ENCODE measurements around the gene BICD1. TPM values are rescaled to one million over a fixed set of nuclear protein-coding genes. Genes with fewer than 3 reads are reported as not detected.

BICD1 gene
- total RNA-seq, 2 experiments from 2014 or later: 14.4 to 16.4 TPM

- CTCF ChIA-PET: interaction anchor here (0.6 to 0.7 kb wide), 2 partner anchors 289 to 1863 kb away, joined by 3 to 6 read pairs; no protein-coding TSS in a partner anchor
- Mint-ChIP-seq H3K27ac (no peak overlapping the region), H3K36me3 (ENCODE audit: low read depth) (no peaks in the 10 kb centered on the region), H3K4me3 (no peak overlapping the region), H3K27me3 (ENCODE audit: low read depth) (no peaks in the 10 kb centered on the region), H3K9me3 (no peaks in the 10 kb centered on the region), H3K4me1 (ENCODE audit: low read depth) (no peaks in the 10 kb centered on the region)
- intact Hi-C loops (cut with micrococcal nuclease): no loop called here
- no peak for DNase-seq
Observed at GRCh38 chr12:32281098-32281497, 174.5 kb downstream of the BICD1 start.

GRCh38 chr12:32284561-32284960 lies 177.9 kb downstream of the BICD1 start:
- no peaks in the 10 kb centered on the region for H3K36me3 Mint-ChIP-seq (ENCODE audit: low read depth)
- H3K4me3 Mint-ChIP-seq: no peak overlapping the region

GRCh38 chr12:32285021-32285420 lies 178.4 kb downstream of the BICD1 start:
- Mint-ChIP-seq H3K27me3 (ENCODE audit: low read depth) (no peaks in the 10 kb centered on the region), H3K36me3 (ENCODE audit: low read depth) (no peaks in the 10 kb centered on the region), H3K4me1 (ENCODE audit: low read depth) (no peaks in the 10 kb centered on the region), H3K4me3 (no peak overlapping the region), H3K9me3 (peaks cover 2% of the 10 kb centered on the region), H3K27ac (no peak overlapping the region)
- CTCF ChIA-PET: no interaction called here
- no peak for DNase-seq
- intact Hi-C loops (cut with micrococcal nuclease): no loop called here

More at GRCh38 chr12:32284561-32284960, 177.9 kb downstream of the BICD1 start:
- no peak for DNase-seq
- H3K4me1 Mint-ChIP-seq (ENCODE audit: low read depth): no peaks in the 10 kb centered on the region
- CTCF ChIA-PET: no interaction called here
- H3K9me3 Mint-ChIP-seq: peaks cover 2% of the 10 kb centered on the region
- no peak overlapping the region for H3K27ac Mint-ChIP-seq
- no peaks in the 10 kb centered on the region for H3K27me3 Mint-ChIP-seq (ENCODE audit: low read depth)
- intact Hi-C loops (cut with micrococcal nuclease): no loop called here

- H3K36me3 Mint-ChIP-seq (ENCODE audit: low read depth): no peaks in the 10 kb centered on the region
- peaks cover 2% of the 10 kb centered on the region for H3K9me3 Mint-ChIP-seq
- H3K27me3 Mint-ChIP-seq (ENCODE audit: low read depth): no peaks in the 10 kb centered on the region
- H3K4me3 Mint-ChIP-seq: no peak overlapping the region
- H3K27ac Mint-ChIP-seq: no peak overlapping the region
- CTCF ChIA-PET: no interaction called here
- intact Hi-C loops (cut with micrococcal nuclease): no loop called here
- H3K4me1 Mint-ChIP-seq (ENCODE audit: low read depth): no peaks in the 10 kb centered on the region
- DNase-seq: no peak
Observed at GRCh38 chr12:32285489-32285888, 178.8 kb downstream of the BICD1 start.

- intact Hi-C loops (cut with micrococcal nuclease): no loop called here
- Mint-ChIP-seq H3K4me3 (no peak overlapping the region), H3K9me3 (peaks cover 2% of the 10 kb centered on the region), H3K36me3 (ENCODE audit: low read depth) (no peaks in the 10 kb centered on the region), H3K4me1 (ENCODE audit: low read depth) (no peaks in the 10 kb centered on the region), H3K27ac (no peak overlapping the region), H3K27me3 (ENCODE audit: low read depth) (no peaks in the 10 kb centered on the region)
- CTCF ChIA-PET: interaction anchor here (0.6 to 2.3 kb wide), 7 partner anchors 8 to 637 kb away, joined by 3 to 7 read pairs (median 7); no protein-coding TSS in a partner anchor
- DNase-seq: no peak
Observed at GRCh38 chr12:32290411-32290810, 183.8 kb downstream of the BICD1 start.

GRCh38 chr12:32292151-32292550 lies 185.5 kb downstream of the BICD1 start:
- Mint-ChIP-seq H3K4me3 (no peak overlapping the region), H3K27me3 (ENCODE audit: low read depth) (no peaks in the 10 kb centered on the region), H3K9me3 (peaks cover 2% of the 10 kb centered on the region), H3K4me1 (ENCODE audit: low read depth) (no peaks in the 10 kb centered on the region), H3K36me3 (ENCODE audit: low read depth) (no peaks in the 10 kb centered on the region), H3K27ac (no peak overlapping the region)
- DNase-seq: no peak
- intact Hi-C loops (cut with micrococcal nuclease): no loop called here
- CTCF ChIA-PET: interaction anchor here (1.0 kb wide), 1 partner anchor 9 kb away, joined by 3 read pairs; no protein-coding TSS in a partner anchor

- Mint-ChIP-seq H3K27ac (no peak overlapping the region), H3K9me3 (peaks cover under 1% of the 10 kb centered on the region), H3K4me3 (no peak overlapping the region), H3K27me3 (ENCODE audit: low read depth) (no peaks in the 10 kb centered on the region), H3K36me3 (ENCODE audit: low read depth) (no peaks in the 10 kb centered on the region), H3K4me1 (ENCODE audit: low read depth) (no peaks in the 10 kb centered on the region)
- no peak for DNase-seq
- intact Hi-C loops (cut with micrococcal nuclease): no loop called here
- CTCF ChIA-PET: interaction anchor here (0.6 to 1.6 kb wide), 2 partner anchors 18 to 361 kb away, joined by 4 to 6 read pairs; no protein-coding TSS in a partner anchor
Observed at GRCh38 chr12:32293808-32294419, 187.3 kb downstream of the BICD1 start.

GRCh38 chr12:32296567-32296966 lies 189.9 kb downstream of the BICD1 start:
- no peak for DNase-seq
- Mint-ChIP-seq H3K9me3 (no peaks in the 10 kb centered on the region), H3K27me3 (ENCODE audit: low read depth) (no peaks in the 10 kb centered on the region), H3K36me3 (ENCODE audit: low read depth) (no peaks in the 10 kb centered on the region), H3K4me1 (ENCODE audit: low read depth) (no peaks in the 10 kb centered on the region), H3K4me3 (no peak overlapping the region), H3K27ac (no peak overlapping the region)
- CTCF ChIA-PET: no interaction called here
- intact Hi-C loops (cut with micrococcal nuclease): no loop called here

- no peaks in the 10 kb centered on the region for H3K27me3 Mint-ChIP-seq (ENCODE audit: low read depth)
- H3K36me3 Mint-ChIP-seq (ENCODE audit: low read depth): no peaks in the 10 kb centered on the region
- intact Hi-C loops (cut with micrococcal nuclease): no loop called here
- no peak overlapping the region for H3K27ac Mint-ChIP-seq
- DNase-seq: no peak
- CTCF ChIA-PET: interaction anchor here (0.6 to 1.2 kb wide), 4 partner anchors 213 to 886 kb away, joined by 3 to 5 read pairs (median 4); no protein-coding TSS in a partner anchor
- H3K4me1 Mint-ChIP-seq (ENCODE audit: low read depth): no peaks in the 10 kb centered on the region
- H3K9me3 Mint-ChIP-seq: no peaks in the 10 kb centered on the region
- no peak overlapping the region for H3K4me3 Mint-ChIP-seq
Observed at GRCh38 chr12:32298917-32299316, 192.3 kb downstream of the BICD1 start.

GRCh38 chr12:32301216-32301615 lies 194.6 kb downstream of the BICD1 start:
- H3K27ac Mint-ChIP-seq: no peak overlapping the region
- no peaks in the 10 kb centered on the region for H3K4me1 Mint-ChIP-seq (ENCODE audit: low read depth)
- no peaks in the 10 kb centered on the region for H3K9me3 Mint-ChIP-seq
- no peaks in the 10 kb centered on the region for H3K27me3 Mint-ChIP-seq (ENCODE audit: low read depth)
- DNase-seq: no peak
- H3K4me3 Mint-ChIP-seq: no peak overlapping the region
- intact Hi-C loops (cut with micrococcal nuclease): loop anchor here (10.0 kb wide), 1 partner anchor 506 kb away; a partner anchor contains a TSS
- H3K36me3 Mint-ChIP-seq (ENCODE audit: low read depth): no peaks in the 10 kb centered on the region
- CTCF ChIA-PET: interaction anchor here (0.8 kb wide), 1 partner anchor 8 kb away, joined by 3 read pairs; no protein-coding TSS in a partner anchor

GRCh38 chr12:32302218-32303173 lies 195.8 kb downstream of the BICD1 start:
- Mint-ChIP-seq H3K36me3 (ENCODE audit: low read depth) (no peaks in the 10 kb centered on the region), H3K9me3 (no peaks in the 10 kb centered on the region), H3K4me3 (no peak overlapping the region), H3K27ac (no peak overlapping the region), H3K27me3 (ENCODE audit: low read depth) (no peaks in the 10 kb centered on the region), H3K4me1 (ENCODE audit: low read depth) (no peaks in the 10 kb centered on the region)
- DNase-seq: no peak
- CTCF ChIA-PET: no interaction called here
- intact Hi-C loops (cut with micrococcal nuclease): loop anchor here (10.0 kb wide), 1 partner anchor 508 kb away; a partner anchor contains a TSS

- no peak overlapping the region for H3K27ac Mint-ChIP-seq
- H3K27me3 Mint-ChIP-seq (ENCODE audit: low read depth): no peaks in the 10 kb centered on the region
- DNase-seq: no peak
- intact Hi-C loops (cut with micrococcal nuclease): loop anchor here (10.0 kb wide), 1 partner anchor 508 kb away; a partner anchor contains a TSS
- H3K9me3 Mint-ChIP-seq: no peaks in the 10 kb centered on the region
- no peaks in the 10 kb centered on the region for H3K4me1 Mint-ChIP-seq (ENCODE audit: low read depth)
- no peaks in the 10 kb centered on the region for H3K36me3 Mint-ChIP-seq (ENCODE audit: low read depth)
- H3K4me3 Mint-ChIP-seq: no peak overlapping the region
- CTCF ChIA-PET: interaction anchor here (0.7 kb wide), 1 partner anchor 17 kb away, joined by 3 read pairs; no protein-coding TSS in a partner anchor
Observed at GRCh38 chr12:32303174-32303549, 196.5 kb downstream of the BICD1 start.

Measured in activated naive CD4-positive, alpha-beta T cell treated with anti-CD3 and anti-CD28 coated beads for 36 hours (primary cell).